Calu3 (cell line): ENCODE data around the gene PRIM1. TPM values are rescaled to one million over a fixed set of nuclear protein-coding genes. Genes with fewer than 3 reads are reported as not detected.

Experiments
- BruUV-seq: library from RNA; stranded (reverse); fragments of 400-500 nt; replicated peaks from 2 replicates; lab custom pipeline; 2021; lab: Mats Ljungman, UMichigan
- CTCF ChIA-PET: fragments of 300-600 bp; sonication (Branson Sonifier 250); formaldehyde crosslinking; loops from one replicate; lab custom pipeline; 2022; ENCODE audit warnings: antibody characterized with exemption; lab: Charles Lee
- DNase-seq: peaks from one replicate; pipeline ENCODE4 v3.0.0; 2022
- H3K27ac Mint-ChIP-seq: one replicate; pipeline ENCODE4 v1.8.0; 2022; ENCODE audit warnings: mixed read lengths; ENCODE audit not compliant: unreplicated experiment
- H3K27me3 Mint-ChIP-seq: one replicate; pipeline ENCODE4 v1.8.0; 2022; ENCODE audit warnings: mixed read lengths; ENCODE audit not compliant: unreplicated experiment
- H3K36me3 Mint-ChIP-seq: one replicate; pipeline ENCODE4 v1.8.0; 2022; ENCODE audit warnings: mild to moderate bottlenecking, moderate library complexity, mixed read lengths; ENCODE audit not compliant: insufficient read depth, unreplicated experiment
- H3K4me1 Mint-ChIP-seq: one replicate; pipeline ENCODE4 v1.8.0; 2022; ENCODE audit warnings: mild to moderate bottlenecking, low read depth, mixed read lengths; ENCODE audit not compliant: unreplicated experiment
- H3K4me3 Mint-ChIP-seq: one replicate; pipeline ENCODE4 v1.8.0; 2022; ENCODE audit warnings: mild to moderate bottlenecking, low read depth, moderate library complexity, mixed read lengths; ENCODE audit not compliant: unreplicated experiment
- H3K9me3 Mint-ChIP-seq: one replicate; pipeline ENCODE4 v1.8.0; 2022; ENCODE audit warnings: low read depth, mixed read lengths; ENCODE audit not compliant: unreplicated experiment
- intact Hi-C: fragments of 100-400 bp; cut with micrococcal nuclease; formaldehyde crosslinking; loops from one replicate; pipeline ENCODE4 v1.10.0; 2022; ENCODE audit not compliant: unreplicated experiment
- total RNA-seq: library from RNA; stranded (reverse); gene quantifications from 2 replicates; pipeline ENCODE4 v1.2.3, GENCODE V29; 2022
- TF ChIP-seq, protein P1 (sequence below): fragments of 200-600 bp; IDR thresholded peaks from one replicate; pipeline ENCODE4 v1.8.0; 2022; ENCODE audit warnings: antibody characterized with exemption; ENCODE audit not compliant: unreplicated experiment

PRIM1 gene
- total RNA-seq, 1 experiment from 2014 or later: 39.7 TPM

DNA sequence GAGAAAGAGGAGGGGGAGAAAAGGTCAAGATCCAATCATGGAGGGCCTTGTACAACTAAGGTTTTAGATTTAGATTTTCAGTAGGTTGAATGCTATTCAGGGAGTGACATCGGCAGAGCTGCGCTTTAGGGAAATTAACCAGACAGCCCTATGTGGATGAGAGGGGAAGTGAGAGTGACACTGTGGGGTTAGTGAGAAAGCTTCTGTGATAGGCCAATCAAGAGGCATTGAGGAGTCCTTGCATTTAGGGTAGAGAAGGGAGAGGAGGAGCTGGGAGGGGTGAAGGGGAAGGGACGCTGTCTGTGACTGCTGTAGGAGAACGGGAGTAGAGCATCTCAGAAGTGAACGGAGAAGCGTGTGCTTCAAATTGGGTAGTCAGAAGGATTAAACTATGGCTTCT is 14.4 kb upstream of the PRIM1 start:
- Mint-ChIP-seq H3K27me3 (peaks cover 29% of the 10 kb centered on the region), H3K9me3 (no peaks in the 10 kb centered on the region), H3K4me3 (no peak overlapping the region), H3K36me3 (no peaks in the 10 kb centered on the region), H3K4me1 (peaks cover 9% of the 10 kb centered on the region), H3K27ac (no peak overlapping the region)
- intact Hi-C loops: no loop called here
- no peak for DNase-seq
- BruUV-seq: no TSS peak
- TF ChIP-seq, protein P1, sequence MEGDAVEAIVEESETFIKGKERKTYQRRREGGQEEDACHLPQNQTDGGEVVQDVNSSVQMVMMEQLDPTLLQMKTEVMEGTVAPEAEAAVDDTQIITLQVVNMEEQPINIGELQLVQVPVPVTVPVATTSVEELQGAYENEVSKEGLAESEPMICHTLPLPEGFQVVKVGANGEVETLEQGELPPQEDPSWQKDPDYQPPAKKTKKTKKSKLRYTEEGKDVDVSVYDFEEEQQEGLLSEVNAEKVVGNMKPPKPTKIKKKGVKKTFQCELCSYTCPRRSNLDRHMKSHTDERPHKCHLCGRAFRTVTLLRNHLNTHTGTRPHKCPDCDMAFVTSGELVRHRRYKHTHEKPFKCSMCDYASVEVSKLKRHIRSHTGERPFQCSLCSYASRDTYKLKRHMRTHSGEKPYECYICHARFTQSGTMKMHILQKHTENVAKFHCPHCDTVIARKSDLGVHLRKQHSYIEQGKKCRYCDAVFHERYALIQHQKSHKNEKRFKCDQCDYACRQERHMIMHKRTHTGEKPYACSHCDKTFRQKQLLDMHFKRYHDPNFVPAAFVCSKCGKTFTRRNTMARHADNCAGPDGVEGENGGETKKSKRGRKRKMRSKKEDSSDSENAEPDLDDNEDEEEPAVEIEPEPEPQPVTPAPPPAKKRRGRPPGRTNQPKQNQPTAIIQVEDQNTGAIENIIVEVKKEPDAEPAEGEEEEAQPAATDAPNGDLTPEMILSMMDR: no peak
- CTCF ChIA-PET: no interaction called here

DNA sequence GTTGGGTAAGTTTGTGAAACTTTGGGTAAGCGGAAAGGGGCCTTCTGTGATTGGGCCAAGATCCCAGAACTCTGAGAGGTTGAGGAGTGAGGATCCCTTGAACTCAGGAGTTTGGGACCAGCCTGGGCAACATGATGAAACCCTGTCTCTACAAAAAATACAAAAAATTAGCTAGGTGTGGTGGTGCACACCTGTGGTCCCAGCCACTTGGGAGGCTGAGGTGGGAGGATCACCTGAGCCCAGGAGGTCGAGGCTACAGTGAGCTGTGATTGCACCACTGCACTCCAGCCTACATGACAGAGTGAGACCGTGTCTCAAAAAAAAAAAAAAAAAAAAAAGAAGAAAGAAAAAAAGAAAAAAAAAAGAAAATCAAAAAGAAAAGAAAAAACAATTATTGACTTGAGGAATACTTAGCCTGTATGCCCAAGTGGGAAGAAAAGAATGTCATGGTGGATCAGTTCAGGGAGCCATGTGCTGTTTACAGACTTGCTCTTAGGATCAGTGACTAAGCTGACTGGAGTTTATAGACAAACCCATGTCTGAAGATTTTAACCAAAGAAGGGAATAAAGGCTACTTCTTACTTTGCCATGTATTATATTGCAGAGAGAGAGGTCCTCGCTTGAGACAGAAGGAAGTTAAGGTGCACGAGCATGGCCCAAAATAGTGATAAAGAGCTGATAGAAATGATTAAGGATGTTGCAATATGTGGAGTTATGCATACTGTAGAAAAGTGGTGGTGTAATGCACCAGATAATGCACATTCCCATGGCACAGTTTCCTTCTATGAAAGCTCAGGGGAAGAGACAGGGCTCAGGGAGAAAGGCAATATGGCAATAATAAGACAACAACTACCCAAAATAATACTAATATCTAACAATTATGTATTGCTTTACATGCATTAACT is 11.9 kb upstream of the PRIM1 start:
- no peaks in the 10 kb centered on the region for H3K36me3 Mint-ChIP-seq
- no peaks in the 10 kb centered on the region for H3K9me3 Mint-ChIP-seq
- peaks cover 25% of the 10 kb centered on the region for H3K27me3 Mint-ChIP-seq
- no peak overlapping the region for H3K27ac Mint-ChIP-seq
- H3K4me1 Mint-ChIP-seq: peaks cover 9% of the 10 kb centered on the region
- H3K4me3 Mint-ChIP-seq: no peak overlapping the region
- CTCF ChIA-PET: interaction anchor here (0.7 to 1.9 kb wide), 3 partner anchors 71 to 237 kb away, joined by 3 to 8 read pairs (median 6); no protein-coding TSS in a partner anchor
- TF ChIP-seq, protein P1: no peak
- intact Hi-C loops: loop anchor here (5.0 kb wide), 1 partner anchor 78 kb away; no protein-coding TSS in a partner anchor
- BruUV-seq: no TSS peak
- DNase-seq: no peak

DNA sequence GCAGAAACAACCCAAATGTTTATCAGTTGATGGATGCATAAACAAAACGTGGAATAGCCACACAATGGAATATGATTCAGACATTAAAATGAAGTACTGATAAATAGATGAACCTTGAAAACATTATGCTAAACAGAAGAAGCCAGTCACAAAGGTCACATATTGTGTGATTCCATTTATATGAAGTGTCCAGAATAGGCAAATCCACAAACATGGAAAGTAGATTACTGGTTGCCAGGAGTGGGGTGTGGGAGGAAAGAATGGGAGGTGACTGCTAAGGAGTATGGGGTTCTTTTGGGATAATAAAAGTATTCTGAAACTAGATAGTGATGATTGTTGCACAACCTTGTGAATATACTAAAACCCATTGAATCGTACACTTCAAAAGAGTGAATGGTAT is 9.7 kb upstream of the PRIM1 start:
- TF ChIP-seq, protein P1: no peak
- Mint-ChIP-seq H3K4me3 (no peak overlapping the region), H3K27ac (no peak overlapping the region), H3K9me3 (peaks cover 3% of the 10 kb centered on the region), H3K27me3 (peaks cover 10% of the 10 kb centered on the region), H3K4me1 (no peaks in the 10 kb centered on the region), H3K36me3 (no peaks in the 10 kb centered on the region)
- intact Hi-C loops: loop anchor here (5.0 kb wide), 1 partner anchor 80 kb away; no protein-coding TSS in a partner anchor
- no peak for DNase-seq
- BruUV-seq: no TSS peak
- CTCF ChIA-PET: interaction anchor here (0.6 kb wide), 1 partner anchor 75 kb away, joined by 4 read pairs; no protein-coding TSS in a partner anchor

DNA sequence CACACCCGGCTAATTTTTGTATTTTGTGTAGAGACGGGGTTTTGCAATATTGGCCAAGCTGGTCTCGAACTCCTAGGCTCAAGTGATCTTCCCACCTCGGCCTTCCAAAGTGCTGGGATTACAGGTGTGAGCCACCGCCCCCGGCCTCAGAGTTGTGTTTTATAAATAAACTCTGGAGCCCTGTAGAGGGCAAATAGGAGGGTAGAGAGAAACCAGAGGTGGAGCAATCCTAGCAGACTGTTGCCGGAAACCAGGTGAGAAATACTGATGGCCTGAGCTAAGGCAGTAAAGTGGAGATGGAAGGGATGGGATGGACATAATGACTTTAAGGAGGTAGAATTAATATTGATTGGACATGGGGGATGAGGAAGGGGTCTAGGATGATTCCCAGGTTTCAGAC is 8.3 kb upstream of the PRIM1 start:
- intact Hi-C loops: loop anchor here (5.0 kb wide), 1 partner anchor 82 kb away; no protein-coding TSS in a partner anchor
- no peaks in the 10 kb centered on the region for H3K36me3 Mint-ChIP-seq
- CTCF ChIA-PET: interaction anchor here (0.7 kb wide), 1 partner anchor 89 kb away, joined by 3 read pairs; no protein-coding TSS in a partner anchor

More for the DNA sequence above, 8.3 kb upstream of the PRIM1 start:
- no peak for DNase-seq
- BruUV-seq: no TSS peak
- Mint-ChIP-seq H3K27ac (no peak overlapping the region), H3K27me3 (no peaks in the 10 kb centered on the region), H3K4me1 (no peaks in the 10 kb centered on the region), H3K9me3 (peaks cover 3% of the 10 kb centered on the region), H3K4me3 (no peak overlapping the region)
- TF ChIP-seq, protein P1: no peak
